Endodermal cell (in vitro differentiated cells): Measurements from ENCODE around the gene SPTB. TPM values are rescaled to one million over a fixed set of nuclear protein-coding genes. Genes with fewer than 3 reads are reported as not detected.

ENCODE experiments used
- DNase-seq: peaks from one replicate; pipeline ENCODE4 v3.0.0-alpha.2; 2017
- H3K27ac ChIP-seq: 2 replicates; pipeline ENCODE4 v1.5.1; 2013; ENCODE audit warnings: mild to moderate bottlenecking, low read depth, low read length, moderate library complexity
- H3K27me3 ChIP-seq: 2 replicates; pipeline ENCODE4 v1.6.1; 2013; ENCODE audit warnings: mild to moderate bottlenecking, low read length, moderate library complexity; ENCODE audit not compliant: insufficient read depth, control insufficient read depth, poor library complexity, severe bottlenecking
- H3K36me3 ChIP-seq: 2 replicates; pipeline ENCODE4 v1.7.0; 2013; ENCODE audit warnings: mild to moderate bottlenecking, low read length, moderate library complexity; ENCODE audit not compliant: control insufficient read depth, insufficient read depth
- H3K4me1 ChIP-seq: one replicate; pipeline ENCODE4 v1.7.0; 2013; ENCODE audit warnings: low read length; ENCODE audit not compliant: control insufficient read depth, insufficient read depth
- H3K4me3 ChIP-seq: 2 replicates; pipeline ENCODE4 v1.5.1; 2013; ENCODE audit warnings: mild to moderate bottlenecking, low read length, moderate library complexity
- H3K9ac ChIP-seq: 2 replicates; pipeline ENCODE4 v1.6.1; 2013; ENCODE audit warnings: mild to moderate bottlenecking, low read length, moderate library complexity; ENCODE audit not compliant: poor library complexity, severe bottlenecking; ENCODE audit errors: extremely low read depth
- H3K9me3 ChIP-seq: 2 replicates; pipeline ENCODE4 v1.6.1; 2013; ENCODE audit warnings: mild to moderate bottlenecking, low read length, moderate library complexity; ENCODE audit not compliant: control insufficient read depth
- H3K27ac Mint-ChIP-seq: 2 replicates; pipeline ENCODE4 v1.8.0; 2020; ENCODE audit warnings: mixed read lengths
- H3K27me3 Mint-ChIP-seq: 2 replicates; pipeline ENCODE4 v1.8.0; 2021; ENCODE audit warnings: mild to moderate bottlenecking, mixed read lengths; ENCODE audit not compliant: insufficient read depth
- H3K36me3 Mint-ChIP-seq: 2 replicates; pipeline ENCODE4 v1.8.0; 2020; ENCODE audit warnings: low read depth, mixed read lengths
- H3K4me1 Mint-ChIP-seq: 2 replicates; pipeline ENCODE4 v1.8.0; 2020; ENCODE audit warnings: mixed read lengths
- H3K4me3 Mint-ChIP-seq: 2 replicates; pipeline ENCODE4 v1.8.0; 2020; ENCODE audit warnings: mild to moderate bottlenecking, moderate library complexity, mixed read lengths
- H3K9me3 Mint-ChIP-seq: 2 replicates; pipeline ENCODE4 v1.8.0; 2020; ENCODE audit warnings: mild to moderate bottlenecking, mixed read lengths
- CTCF ChIP-seq: fragments of 200-600 bp; sonication (generic); conservative IDR thresholded peaks from 2 replicates; pipeline ENCODE4 v1.5.0; 2021; ENCODE audit warnings: antibody characterized with exemption, mild to moderate bottlenecking
- WGBS, 2 experiments: methylation state at CpG; one replicate each; pipeline versions ENCODE4 v1.1.5 to v1.1.7; 2013; ENCODE audit warnings: missing lambda C conversion rate in 2 of 2, mixed read lengths in 1 of 2; ENCODE audit not compliant: insufficient coverage in 1 of 2, insufficient read length in 1 of 2; 5-methylcytosine and 5-hydroxymethylcytosine counted together
- total RNA-seq, 2 donors: library from RNA; stranded (reverse); fragmentation: NEBNext Ultra II Directional in 1 of 2; extraction: Animal tissue kit (Norgen Biotek cat#: 25700) in 1 of 2; gene quantifications; 2 replicates in 1 of 2; 3 replicates in 1 of 2; pipeline ENCODE4 v1.2.1, GENCODE V29; 2021

Gene SPTB
- total RNA-seq, 2 donors from 2014 or later, result 0.77 to 1.4 TPM

- no peaks in the 10 kb centered on the region for H3K4me1 ChIP-seq
- Mint-ChIP-seq H3K27me3 (no peaks in the 10 kb centered on the region), H3K27ac (no peak overlapping the region), H3K4me1 (peaks cover 8% of the 10 kb centered on the region), H3K9me3 (no peaks in the 10 kb centered on the region), H3K4me3 (no peak overlapping the region), H3K36me3 (peaks cover 3% of the 10 kb centered on the region)
- peak; percentile 50 for DNase-seq
- no peak overlapping the region for H3K9ac ChIP-seq
- H3K36me3 ChIP-seq, result no peaks in the 10 kb centered on the region
- peak; percentile 85 for TF ChIP-seq CTCF
- H3K27ac ChIP-seq, result no peak overlapping the region
- H3K4me3 ChIP-seq, result no peak overlapping the region
- H3K27me3 ChIP-seq, result no peaks in the 10 kb centered on the region
- no peaks in the 10 kb centered on the region for H3K9me3 ChIP-seq
- WGBS, 2 experiments, result 19 to 43% methylated on average over 1 to 3 of the region's 3 CpGs
These were observed 31.3 kb upstream of the SPTB start for GRCh38 chr14:64910847-64911495.

- no peak overlapping the region for H3K4me3 ChIP-seq
- H3K9me3 ChIP-seq, result no peaks in the 10 kb centered on the region
- TF ChIP-seq CTCF, result no peak
- Mint-ChIP-seq H3K9me3 (no peaks in the 10 kb centered on the region), H3K4me1 (no peaks in the 10 kb centered on the region), H3K36me3 (no peaks in the 10 kb centered on the region), H3K4me3 (no peak overlapping the region), H3K27me3 (peaks cover 8% of the 10 kb centered on the region), H3K27ac (no peak overlapping the region)
- WGBS, 2 experiments, result 70 to 95% methylated on average over 6 of the region's 6 CpGs
- H3K9ac ChIP-seq, result no peak overlapping the region
- no peaks in the 10 kb centered on the region for H3K27me3 ChIP-seq
- H3K4me1 ChIP-seq, result no peaks in the 10 kb centered on the region
- DNase-seq, result no peak
- no peaks in the 10 kb centered on the region for H3K36me3 ChIP-seq
- no peak overlapping the region for H3K27ac ChIP-seq
These were observed 26.3 kb upstream of the SPTB start for GRCh38 chr14:64906022-64906421.

GRCh38 chr14:64899958-64900357 lies 20.3 kb upstream of the SPTB start:
- Mint-ChIP-seq H3K36me3 (no peaks in the 10 kb centered on the region), H3K27ac (no peak overlapping the region), H3K27me3 (peaks cover 15% of the 10 kb centered on the region), H3K4me1 (no peaks in the 10 kb centered on the region), H3K4me3 (no peak overlapping the region), H3K9me3 (no peaks in the 10 kb centered on the region)
- no peak for DNase-seq
- Histone ChIP-seq H3K9me3 (no peaks in the 10 kb centered on the region), H3K27ac (no peak overlapping the region), H3K27me3 (no peaks in the 10 kb centered on the region), H3K9ac (no peak overlapping the region), H3K36me3 (no peaks in the 10 kb centered on the region), H3K4me3 (no peak overlapping the region), H3K4me1 (no peaks in the 10 kb centered on the region)
- no peak for TF ChIP-seq CTCF
- 100% methylated on average over 1 of the region's 1 CpG; no CpG with 5 or more reads in 1 of the 2 experiments for WGBS, 2 experiments
